DOHH2 (cell line): ENCODE measurements around the gene CCND2.

Experiments
- CTCF ChIP-seq: fragments of 200-600 bp; sonication (generic); IDR thresholded peaks from one replicate; pipeline ENCODE4 v1.5.1; 2014; ENCODE audit warnings: antibody characterized with exemption, mild to moderate bottlenecking, low read depth, low read length; ENCODE audit not compliant: poor library complexity, severe bottlenecking
- EZH2phosphoT487 ChIP-seq: fragments of 200-600 bp; sonication (generic); IDR thresholded peaks from 2 replicates; pipeline ENCODE4 v1.6.1; 2017; ENCODE audit warnings: borderline replicate concordance, mild to moderate bottlenecking, antibody characterized with exemption, low read length, moderate library complexity, mixed read lengths

- peak; percentile 21 for TF ChIP-seq CTCF
- TF ChIP-seq EZH2phosphoT487 = no peak
Measured at GRCh38 chr12:4307593-4308333, 34.2 kb downstream of the CCND2 start.
